Measurements from ENCODE around the gene TPP1.

TPP1 gene

GRCh38 chr11:6619004-6619745 lies at the start of gene TPP1:
TPP1 (minus strand) TSS chr11:6619422; CDS start chr11:6619400, 22 bp downstream.
- Histone ChIP-seq H3K27ac (peak within 1 kb of the TSS; percentile 34 to 98 (median 92)), H3K4me3 (peak within 1 kb of the TSS; percentile 60 to 85 (median 80))

- Histone ChIP-seq H3K4me3 (no peak overlapping the region), H3K27ac (no peak overlapping the region)
Measured at GRCh38 chr11:6667733-6668374, 48.6 kb upstream of the TPP1 start.

GRCh38 chr11:6666302-6667183 lies 47.3 kb upstream of the TPP1 start:
- Histone ChIP-seq H3K27ac (no peak overlapping the region), H3K4me3 (no peak overlapping the region)

GRCh38 chr11:6664551-6664950 lies 45.3 kb upstream of the TPP1 start:
- Histone ChIP-seq H3K4me3 (no peak overlapping the region), H3K27ac (no peak overlapping the region)

- Histone ChIP-seq H3K27ac (no peak overlapping the region), H3K4me3 (no peak overlapping the region)
Measured at GRCh38 chr11:6663794-6664469, 44.7 kb upstream of the TPP1 start.

- H3K27ac ChIP-seq: no peak overlapping the region
- no peak overlapping the region for H3K4me3 ChIP-seq
Measured at GRCh38 chr11:6660712-6661111, 41.5 kb upstream of the TPP1 start.

GRCh38 chr11:6658647-6659046 lies 39.4 kb upstream of the TPP1 start:
- no peak overlapping the region for H3K27ac ChIP-seq
- no peak overlapping the region for H3K4me3 ChIP-seq

GRCh38 chr11:6657346-6657745 lies 38.1 kb upstream of the TPP1 start:
- Histone ChIP-seq H3K4me3 (no peak overlapping the region), H3K27ac (no peak overlapping the region)

- peak overlapping the region in 1 of 21 experiments; percentile 47 for H3K27ac ChIP-seq
- H3K4me3 ChIP-seq: no peak overlapping the region
Measured at GRCh38 chr11:6656936-6657335, 37.7 kb upstream of the TPP1 start.

- Histone ChIP-seq H3K27ac (peak overlapping the region in 6 of 21 experiments; percentile 22 to 79 (median 64)), H3K4me3 (peak overlapping the region in 1 of 7 experiments; percentile 42)
Measured at GRCh38 chr11:6656584-6656915, 37.3 kb upstream of the TPP1 start.

- Histone ChIP-seq H3K27ac (peak within 1 kb of the TSS in 18 of 21 experiments; percentile 22 to 79 (median 62)), H3K4me3 (peak within 1 kb of the TSS; percentile 25 to 50 (median 31))
Measured at GRCh38 chr11:6655790-6656583, 36.8 kb upstream of the TPP1 start, which contains the start of gene DCHS1. DCHS1 (minus strand) TSS chr11:6655809; CDS start chr11:6641613, 14,196 bp downstream.

GRCh38 chr11:6655020-6655789 lies 36.0 kb upstream of the TPP1 start:
- peak overlapping the region; percentile 25 to 50 (median 31) for H3K4me3 ChIP-seq

GRCh38 chr11:6654281-6655019 lies 35.2 kb upstream of the TPP1 start:
- Histone ChIP-seq H3K27ac (peak overlapping the region in 12 of 21 experiments; percentile 4 to 79 (median 62)), H3K4me3 (peak overlapping the region in 5 of 7 experiments; percentile 25 to 50 (median 41))

More at GRCh38 chr11:6655020-6655789, 36.0 kb upstream of the TPP1 start:
- H3K27ac ChIP-seq: peak overlapping the region in 17 of 21 experiments; percentile 4 to 79 (median 61)

- no peak overlapping the region for H3K4me3 ChIP-seq
- H3K27ac ChIP-seq: peak overlapping the region in 1 of 21 experiments; percentile 66
Measured at GRCh38 chr11:6653656-6654055, 34.4 kb upstream of the TPP1 start.

- Histone ChIP-seq H3K27ac (no peak overlapping the region), H3K4me3 (no peak overlapping the region)
Measured at GRCh38 chr11:6653097-6653496, 33.9 kb upstream of the TPP1 start.

GRCh38 chr11:6652182-6652581 lies 33.0 kb upstream of the TPP1 start:
- no peak overlapping the region for H3K27ac ChIP-seq
- no peak overlapping the region for H3K4me3 ChIP-seq

GRCh38 chr11:6650980-6651379 lies 31.8 kb upstream of the TPP1 start:
- no peak overlapping the region for H3K4me3 ChIP-seq
- no peak overlapping the region for H3K27ac ChIP-seq

Measured in skin epidermis (tissue), 12 donors.